Activated T-cell treated with anti-CD3 and anti-CD28 coated beads, Interleukin-2, amount 50 U/mL, for 4 hours (primary cell): ENCODE results near the gene CPXM2. TPM values are rescaled to one million over a fixed set of nuclear protein-coding genes. Genes with fewer than 3 reads are reported as not detected.

Experiments used
- ATAC-seq, 2 donors: fragments of 200-7000 bp; cut with Tn5 transposase; one replicate each; pipeline ENCODE4 v1.10.0; 2021
- DNase-seq: peaks from one replicate; pipeline ENCODE4 v3.0.0-alpha.2; 2020
- H3K27me3 Mint-ChIP-seq: one replicate; pipeline ENCODE4 v1.8.0; 2021; ENCODE audit warnings: low read depth, mixed read lengths
- H3K36me3 Mint-ChIP-seq: one replicate; pipeline ENCODE4 v1.8.0; 2022; ENCODE audit warnings: mixed read lengths; ENCODE audit not compliant: insufficient read depth
- H3K4me1 Mint-ChIP-seq: one replicate; pipeline ENCODE4 v1.8.0; 2021; ENCODE audit warnings: low read depth, mixed read lengths
- H3K4me3 Mint-ChIP-seq: one replicate; pipeline ENCODE4 v1.8.0; 2021; ENCODE audit warnings: mild to moderate bottlenecking, moderate library complexity, mixed read lengths
- H3K9me3 Mint-ChIP-seq: one replicate; pipeline ENCODE4 v1.8.0; 2021; ENCODE audit warnings: mixed read lengths
- total RNA-seq, 3 donors: library from RNA; stranded (reverse); gene quantifications; one replicate each; pipeline ENCODE4 v1.2.1, GENCODE V29; 2021

CPXM2 gene
- total RNA-seq, 3 donors from 2014 or later = not detected

GRCh38 chr10:123795846-123796590 lies 95.6 kb downstream of the CPXM2 start:
- Mint-ChIP-seq H3K36me3 (no peaks in the 10 kb centered on the region), H3K9me3 (no peaks in the 10 kb centered on the region), H3K4me3 (no peak overlapping the region), H3K27me3 (no peaks in the 10 kb centered on the region), H3K4me1 (no peaks in the 10 kb centered on the region)
- DNase-seq (no peak), ATAC-seq (no peak)

GRCh38 chr10:123795196-123795780 lies 96.3 kb downstream of the CPXM2 start:
- Mint-ChIP-seq H3K4me1 (no peaks in the 10 kb centered on the region), H3K27me3 (no peaks in the 10 kb centered on the region), H3K36me3 (no peaks in the 10 kb centered on the region), H3K9me3 (no peaks in the 10 kb centered on the region), H3K4me3 (no peak overlapping the region)
- no peak for ATAC-seq
- DNase-seq = no peak

- H3K27me3 Mint-ChIP-seq = peaks cover 3% of the 10 kb centered on the region
- no peaks in the 10 kb centered on the region for H3K4me1 Mint-ChIP-seq
- DNase-seq = no peak
- no peak overlapping the region for H3K4me3 Mint-ChIP-seq
- ATAC-seq = peak in 1 of 2 donors; percentile 4
- H3K9me3 Mint-ChIP-seq = no peaks in the 10 kb centered on the region
- H3K36me3 Mint-ChIP-seq = no peaks in the 10 kb centered on the region
These were observed 99.2 kb downstream of the CPXM2 start for GRCh38 chr10:123792248-123792978.

- H3K4me1 Mint-ChIP-seq = no peaks in the 10 kb centered on the region
- no peak for DNase-seq
- ATAC-seq = no peak
- H3K9me3 Mint-ChIP-seq = no peaks in the 10 kb centered on the region
- H3K4me3 Mint-ChIP-seq = no peak overlapping the region
- no peaks in the 10 kb centered on the region for H3K36me3 Mint-ChIP-seq
- peaks cover 4% of the 10 kb centered on the region for H3K27me3 Mint-ChIP-seq
These were observed 101.3 kb downstream of the CPXM2 start for GRCh38 chr10:123790132-123790885.

- Mint-ChIP-seq H3K27me3 (peaks cover 6% of the 10 kb centered on the region), H3K36me3 (no peaks in the 10 kb centered on the region), H3K9me3 (no peaks in the 10 kb centered on the region), H3K4me1 (no peaks in the 10 kb centered on the region), H3K4me3 (no peak overlapping the region)
- DNase-seq (no peak), ATAC-seq (no peak)
These were observed 102.6 kb downstream of the CPXM2 start for GRCh38 chr10:123788981-123789380.

- no peaks in the 10 kb centered on the region for H3K4me1 Mint-ChIP-seq
- peaks cover 8% of the 10 kb centered on the region for H3K27me3 Mint-ChIP-seq
- no peak for ATAC-seq
- no peaks in the 10 kb centered on the region for H3K9me3 Mint-ChIP-seq
- no peak overlapping the region for H3K4me3 Mint-ChIP-seq
- no peaks in the 10 kb centered on the region for H3K36me3 Mint-ChIP-seq
- DNase-seq = no peak
These were observed 104.0 kb downstream of the CPXM2 start for GRCh38 chr10:123787566-123787965.

- Mint-ChIP-seq H3K9me3 (no peaks in the 10 kb centered on the region), H3K36me3 (no peaks in the 10 kb centered on the region), H3K4me3 (no peak overlapping the region), H3K27me3 (peaks cover 8% of the 10 kb centered on the region), H3K4me1 (no peaks in the 10 kb centered on the region)
- ATAC-seq (no peak), DNase-seq (no peak)
These were observed 104.7 kb downstream of the CPXM2 start for GRCh38 chr10:123786896-123787295.

- H3K4me1 Mint-ChIP-seq = no peaks in the 10 kb centered on the region
- H3K4me3 Mint-ChIP-seq = no peak overlapping the region
- H3K9me3 Mint-ChIP-seq = no peaks in the 10 kb centered on the region
- peaks cover 8% of the 10 kb centered on the region for H3K27me3 Mint-ChIP-seq
- H3K36me3 Mint-ChIP-seq = no peaks in the 10 kb centered on the region
- no peak for ATAC-seq
- DNase-seq = no peak
These were observed 105.3 kb downstream of the CPXM2 start for GRCh38 chr10:123786306-123786705.

- Mint-ChIP-seq H3K4me3 (no peak overlapping the region), H3K9me3 (no peaks in the 10 kb centered on the region), H3K27me3 (peaks cover 10% of the 10 kb centered on the region), H3K36me3 (no peaks in the 10 kb centered on the region), H3K4me1 (no peaks in the 10 kb centered on the region)
- DNase-seq (no peak), ATAC-seq (no peak)
These were observed 107.0 kb downstream of the CPXM2 start for GRCh38 chr10:123784646-123785045.

- H3K9me3 Mint-ChIP-seq = no peaks in the 10 kb centered on the region
- H3K27me3 Mint-ChIP-seq = peaks cover 10% of the 10 kb centered on the region
- H3K4me3 Mint-ChIP-seq = no peak overlapping the region
- H3K36me3 Mint-ChIP-seq = no peaks in the 10 kb centered on the region
- DNase-seq (no peak), ATAC-seq (no peak)
- no peaks in the 10 kb centered on the region for H3K4me1 Mint-ChIP-seq
These were observed 107.4 kb downstream of the CPXM2 start for GRCh38 chr10:123784216-123784615.

- DNase-seq (no peak), ATAC-seq (no peak)
- peaks cover 8% of the 10 kb centered on the region for H3K27me3 Mint-ChIP-seq
- no peak overlapping the region for H3K4me3 Mint-ChIP-seq
- H3K9me3 Mint-ChIP-seq = no peaks in the 10 kb centered on the region
- H3K36me3 Mint-ChIP-seq = no peaks in the 10 kb centered on the region
- H3K4me1 Mint-ChIP-seq = no peaks in the 10 kb centered on the region
These were observed 108.3 kb downstream of the CPXM2 start for GRCh38 chr10:123783296-123783695.

- Mint-ChIP-seq H3K4me1 (no peaks in the 10 kb centered on the region), H3K27me3 (peaks cover 12% of the 10 kb centered on the region), H3K36me3 (no peaks in the 10 kb centered on the region), H3K4me3 (no peak overlapping the region), H3K9me3 (no peaks in the 10 kb centered on the region)
- no peak for DNase-seq
- ATAC-seq = no peak
These were observed 109.1 kb downstream of the CPXM2 start for GRCh38 chr10:123782549-123782948.

- no peaks in the 10 kb centered on the region for H3K9me3 Mint-ChIP-seq
- no peaks in the 10 kb centered on the region for H3K36me3 Mint-ChIP-seq
- no peak for ATAC-seq
- H3K27me3 Mint-ChIP-seq = peaks cover 11% of the 10 kb centered on the region
- H3K4me1 Mint-ChIP-seq = no peaks in the 10 kb centered on the region
- DNase-seq = no peak
- no peak overlapping the region for H3K4me3 Mint-ChIP-seq
These were observed 109.6 kb downstream of the CPXM2 start for GRCh38 chr10:123781956-123782500.

- Mint-ChIP-seq H3K4me3 (no peak overlapping the region), H3K4me1 (no peaks in the 10 kb centered on the region), H3K36me3 (no peaks in the 10 kb centered on the region), H3K9me3 (no peaks in the 10 kb centered on the region), H3K27me3 (peaks cover 10% of the 10 kb centered on the region)
- DNase-seq (no peak), ATAC-seq (no peak)
These were observed 110.2 kb downstream of the CPXM2 start for GRCh38 chr10:123781324-123781900.
